Hematopoietic multipotent progenitor cell treated with erythropoietin and hydrocortisone succinate and interleukin-3 and kit ligand, for 4 days (in vitro differentiated cells): Measurements from ENCODE around the gene PRKN.

ENCODE experiments used
- DNase-seq: peaks from one replicate; pipeline ENCODE4 v3.0.0-alpha.2; 2015

Gene PRKN

DNA sequence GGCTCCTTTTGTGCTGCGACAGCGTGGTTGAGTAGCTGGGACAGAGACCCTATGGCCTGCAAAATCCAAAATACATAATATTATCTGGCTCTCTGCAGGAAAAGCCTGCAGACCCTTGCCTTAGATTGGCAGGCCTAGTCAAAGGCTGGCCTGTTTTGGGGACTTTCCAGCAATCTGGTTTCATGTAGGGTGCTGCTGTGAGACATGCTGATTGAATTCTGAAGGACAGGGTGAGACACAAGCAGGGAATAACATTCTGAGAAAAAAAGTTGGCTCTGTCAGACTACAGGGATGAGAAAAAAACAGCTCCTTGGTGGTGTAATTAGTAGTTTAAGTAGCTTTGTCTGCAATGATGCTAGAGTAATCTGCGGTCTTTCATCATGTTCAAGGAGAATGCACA, 1051.0 kb downstream of the PRKN start:
- DNase-seq, result no peak

DNA sequence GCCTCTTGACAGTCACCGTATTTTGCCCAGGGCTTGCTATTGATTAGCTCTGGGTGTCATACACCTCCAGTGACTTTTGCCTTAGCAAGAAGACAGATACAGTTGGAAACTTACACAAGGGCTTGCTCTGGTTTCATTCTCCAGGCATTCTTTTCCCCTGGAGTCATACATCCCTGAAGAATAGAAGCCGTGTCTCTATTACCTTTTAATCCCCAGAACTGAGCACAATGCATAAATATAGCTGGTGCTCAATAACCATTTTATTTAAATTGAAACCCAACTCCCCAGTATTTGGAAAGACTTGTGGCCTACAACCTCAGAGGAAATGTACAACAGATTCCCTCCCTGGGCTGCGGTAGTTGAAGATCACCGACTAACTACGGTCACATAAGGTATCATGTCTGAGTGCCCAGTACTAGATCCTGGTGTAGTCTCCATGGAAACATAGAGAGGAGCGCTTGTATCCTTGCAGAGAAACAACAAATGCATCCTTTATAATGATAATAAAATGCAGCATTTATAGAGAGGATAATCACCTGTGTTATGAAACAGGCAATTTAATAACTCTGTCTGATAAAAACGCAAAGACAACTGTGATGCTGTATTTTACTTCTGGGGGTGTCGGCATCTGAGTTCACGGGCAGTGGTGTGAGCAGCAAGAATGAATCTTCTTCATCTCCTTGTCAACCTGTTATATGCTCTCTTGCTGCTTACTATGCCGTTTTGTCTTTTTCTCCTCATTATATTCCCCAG, 1052.5 kb downstream of the PRKN start:
- no peak for DNase-seq

DNA sequence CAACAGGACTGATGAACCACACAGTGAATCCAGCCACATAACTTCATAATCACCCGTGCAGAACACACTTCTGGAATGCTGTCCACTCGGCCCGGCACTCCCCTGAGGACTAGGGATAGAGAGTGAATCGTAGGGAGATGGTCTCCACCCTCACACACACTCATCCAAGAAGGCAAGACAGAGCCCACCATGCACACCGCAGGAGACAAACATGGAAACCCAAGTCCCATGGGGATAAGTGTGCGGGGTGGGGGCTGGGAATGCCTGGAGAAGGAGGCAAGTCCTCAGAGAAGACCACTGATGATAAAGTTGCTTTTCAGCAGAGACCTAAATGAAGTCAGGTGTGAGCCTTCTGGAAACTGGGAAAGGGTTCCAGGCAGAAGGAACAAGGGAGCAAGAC, 1054.5 kb downstream of the PRKN start:
- no peak for DNase-seq

DNA sequence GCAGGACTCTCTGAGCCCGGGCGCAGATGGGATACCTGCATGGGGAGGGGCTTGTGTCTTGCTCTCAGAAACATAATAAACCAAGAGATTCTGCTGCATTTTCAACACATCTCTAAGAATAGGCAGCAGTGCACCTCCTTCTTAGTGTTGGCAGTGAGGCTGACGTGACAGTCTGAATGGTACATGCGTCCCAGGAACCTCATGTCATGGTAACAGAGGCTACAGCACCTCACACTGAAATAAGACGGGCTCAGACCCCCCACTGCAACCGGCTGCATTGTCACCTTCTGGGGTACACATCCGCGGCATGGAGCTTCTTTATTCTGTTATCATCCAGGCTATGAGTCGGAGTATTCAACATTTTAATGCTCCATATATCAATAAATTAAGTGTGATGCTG, 1056.4 kb downstream of the PRKN start:
- DNase-seq, result no peak

DNA sequence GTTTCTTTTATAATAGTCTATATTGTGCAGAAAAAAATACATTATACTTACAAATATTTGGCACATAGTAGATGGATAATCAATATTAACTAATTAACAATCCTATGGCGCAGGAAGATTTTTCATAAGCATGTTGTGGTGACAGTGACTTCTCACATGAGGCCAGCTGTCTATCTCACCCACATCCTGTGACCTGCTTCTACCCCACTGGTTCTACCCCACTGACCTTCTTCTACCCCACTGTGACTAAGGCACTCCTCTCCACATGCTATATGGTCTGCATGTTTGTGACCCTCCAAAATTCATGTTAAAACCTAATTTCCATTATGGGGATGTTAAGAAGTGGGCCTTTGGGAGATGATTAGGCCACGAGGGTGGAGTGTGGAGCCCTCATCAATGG, 1058.9 kb downstream of the PRKN start:
- no peak for DNase-seq

DNA sequence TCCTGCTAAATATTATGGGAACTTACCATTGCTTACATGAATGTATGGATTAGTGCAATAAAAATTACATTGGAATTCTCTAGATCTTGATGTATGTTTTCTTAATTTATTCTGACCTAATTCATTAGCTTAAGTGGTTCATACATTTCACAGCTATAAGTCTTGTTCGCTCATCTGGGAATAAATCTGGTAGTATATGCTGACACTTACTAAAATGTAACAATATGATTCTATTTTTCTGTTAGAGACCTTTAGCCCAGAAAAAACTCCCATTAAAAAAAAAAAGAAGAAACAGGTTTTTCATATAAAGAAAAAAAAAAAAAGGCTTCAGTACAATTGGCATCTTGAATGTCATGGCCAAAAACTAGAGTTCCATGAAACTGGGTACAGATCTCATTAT, 1059.6 kb downstream of the PRKN start:
- DNase-seq, result no peak

DNA sequence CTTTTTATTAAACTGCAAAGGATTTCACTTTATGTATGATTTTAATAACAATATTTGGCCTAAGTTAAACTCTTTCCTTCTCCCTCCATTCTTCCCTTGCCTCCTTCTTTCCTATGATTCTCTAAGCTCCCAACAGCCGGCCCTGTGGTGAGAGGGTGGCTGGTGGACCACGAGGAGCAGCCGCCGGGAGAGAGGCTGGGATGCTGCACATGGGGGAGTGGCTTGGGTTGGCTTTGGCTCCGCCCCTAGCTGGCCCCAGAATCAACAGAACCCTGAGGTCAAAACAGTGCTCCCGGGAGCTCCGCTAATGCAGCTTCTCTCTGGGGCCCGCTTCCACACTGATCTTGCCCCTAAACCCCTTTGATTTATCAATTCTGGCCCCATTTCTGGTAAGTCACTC, 1063.9 kb downstream of the PRKN start:
- DNase-seq, result no peak

DNA sequence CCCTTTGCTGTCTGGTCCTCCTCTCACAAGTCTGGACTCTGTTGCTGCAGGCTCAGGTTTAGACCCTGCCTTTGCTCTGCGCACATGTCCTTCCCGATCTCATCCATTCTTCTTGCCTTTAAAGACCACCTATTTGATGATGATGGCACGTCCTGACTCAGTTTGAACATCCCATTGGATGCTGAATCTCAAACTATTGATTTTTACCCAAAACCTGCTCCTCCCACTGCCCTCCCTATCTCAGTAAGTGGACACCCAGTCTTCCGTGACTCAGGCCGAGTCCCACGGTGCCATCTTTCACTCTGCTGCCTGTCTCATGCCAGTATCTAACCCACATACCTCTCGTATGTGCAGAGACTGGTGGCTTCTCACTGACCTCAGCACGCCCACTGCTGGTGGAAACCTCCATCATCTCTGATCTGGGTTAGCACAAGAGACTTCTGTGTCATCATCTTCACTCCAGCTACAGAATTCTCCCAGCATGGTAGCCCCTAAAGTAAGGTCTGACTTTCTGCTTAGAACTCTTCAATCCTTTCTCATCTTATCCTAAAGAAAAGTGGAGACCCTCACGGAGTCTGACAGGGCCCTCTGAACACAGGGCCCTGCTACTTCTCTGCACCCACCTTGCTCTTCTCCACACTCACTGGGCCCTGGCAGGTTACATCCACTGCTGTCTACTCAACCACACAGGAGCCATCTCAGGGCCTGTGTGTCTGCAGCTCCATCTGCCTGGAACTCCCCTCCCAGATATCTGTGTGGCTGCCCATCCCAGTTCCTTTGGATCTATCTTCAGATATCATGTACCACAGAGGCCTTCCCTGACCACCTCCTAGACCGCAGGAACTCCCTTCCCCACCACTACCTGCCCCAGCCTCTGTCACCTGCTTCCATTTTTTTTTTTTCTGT, 1066.6 kb downstream of the PRKN start:
- DNase-seq, result no peak

DNA sequence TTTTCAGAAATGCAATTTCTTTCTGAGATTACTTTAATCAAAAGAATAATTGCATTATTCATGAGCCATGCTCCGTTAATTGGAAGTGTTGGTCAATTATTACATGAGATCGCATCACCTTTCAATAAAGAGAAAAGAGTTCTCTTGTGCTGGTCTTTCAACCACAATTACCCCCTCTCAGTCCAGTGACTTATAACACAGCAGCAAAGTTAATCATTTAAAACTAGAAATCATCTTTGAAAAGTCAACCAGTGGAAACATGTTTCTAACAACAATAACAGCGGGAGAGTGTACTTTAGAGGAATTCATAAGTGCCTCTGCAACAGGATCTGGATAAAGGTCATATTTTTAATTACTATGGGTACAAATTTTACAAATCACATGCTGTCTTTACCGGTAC, 1069.4 kb downstream of the PRKN start:
- DNase-seq, result no peak

DNA sequence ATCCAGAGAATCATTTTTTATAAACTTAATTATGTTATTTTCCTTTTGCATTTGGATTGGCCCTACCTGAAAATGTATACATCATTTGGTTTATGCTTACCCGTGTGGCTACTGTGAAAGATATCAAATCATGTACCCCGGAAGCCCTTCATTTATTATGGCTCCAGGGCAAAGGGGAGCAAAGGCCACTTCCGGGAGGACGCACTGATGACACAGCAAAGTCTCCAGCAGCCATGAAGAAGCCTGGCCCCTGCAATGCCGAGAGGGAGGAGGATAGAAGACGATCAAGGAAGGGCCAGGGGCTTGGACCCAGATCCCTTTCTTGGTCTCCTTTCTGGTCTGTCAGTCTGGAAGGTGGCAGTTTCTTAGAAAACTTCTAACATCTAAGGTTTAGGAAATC, 1073.4 kb downstream of the PRKN start:
- no peak for DNase-seq

DNA sequence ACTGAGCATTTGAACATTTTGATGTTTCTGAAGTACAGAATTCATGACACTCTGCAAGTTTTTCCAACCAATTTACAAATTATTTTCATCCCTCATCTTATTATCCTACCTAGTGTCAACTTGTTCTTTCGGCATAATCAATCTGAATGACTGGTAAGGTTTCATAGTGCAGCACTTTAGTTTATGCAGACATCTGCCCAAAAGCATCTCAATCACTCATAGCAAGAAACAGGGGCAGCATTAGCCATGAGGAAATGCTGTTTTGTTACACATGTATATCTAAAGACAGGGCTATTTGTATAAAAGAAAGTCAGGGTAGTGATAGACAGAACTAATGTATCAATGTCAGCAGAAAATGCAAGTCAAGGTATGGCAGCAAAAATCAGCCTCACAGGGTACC, 1075.6 kb downstream of the PRKN start:
- DNase-seq, result no peak

DNA sequence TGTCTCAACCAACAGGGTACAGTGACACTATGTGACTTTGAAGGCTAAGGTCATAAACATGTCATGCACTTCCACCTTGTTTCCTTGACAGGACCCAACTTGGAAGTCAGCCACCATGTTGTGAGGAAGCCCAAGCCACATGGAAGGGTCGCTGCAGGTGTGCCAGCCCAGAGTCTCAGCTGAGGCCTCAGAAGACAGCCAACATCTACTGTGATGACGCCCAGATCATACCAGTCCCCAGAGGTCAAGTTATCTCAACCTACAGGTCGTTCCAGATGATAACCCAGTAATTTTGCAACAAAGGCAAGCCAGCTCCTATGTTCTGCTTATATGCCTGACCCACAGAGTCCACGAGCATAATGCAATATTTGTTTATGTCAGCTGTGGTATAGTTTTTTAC, 1077.7 kb downstream of the PRKN start:
- DNase-seq, result no peak

DNA sequence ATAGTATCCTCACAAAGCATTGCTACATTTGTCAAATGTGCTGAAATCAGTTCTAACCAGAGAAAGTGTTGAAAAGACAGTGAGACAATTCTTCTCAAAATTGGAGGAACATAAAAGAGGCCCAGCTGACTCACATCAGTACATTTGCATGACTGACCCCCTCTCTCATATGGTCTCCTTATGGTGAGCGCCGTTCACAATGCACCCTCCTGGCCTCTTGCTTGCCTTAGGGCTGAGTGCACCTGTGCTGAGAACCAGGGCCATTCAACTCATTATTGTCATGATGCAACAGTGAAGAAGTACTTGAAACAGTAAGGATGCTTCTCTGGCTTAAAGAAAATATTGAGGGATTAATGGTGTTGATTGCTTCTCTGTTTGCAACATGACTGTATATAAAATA, 1078.5 kb downstream of the PRKN start:
- DNase-seq, result no peak

DNA sequence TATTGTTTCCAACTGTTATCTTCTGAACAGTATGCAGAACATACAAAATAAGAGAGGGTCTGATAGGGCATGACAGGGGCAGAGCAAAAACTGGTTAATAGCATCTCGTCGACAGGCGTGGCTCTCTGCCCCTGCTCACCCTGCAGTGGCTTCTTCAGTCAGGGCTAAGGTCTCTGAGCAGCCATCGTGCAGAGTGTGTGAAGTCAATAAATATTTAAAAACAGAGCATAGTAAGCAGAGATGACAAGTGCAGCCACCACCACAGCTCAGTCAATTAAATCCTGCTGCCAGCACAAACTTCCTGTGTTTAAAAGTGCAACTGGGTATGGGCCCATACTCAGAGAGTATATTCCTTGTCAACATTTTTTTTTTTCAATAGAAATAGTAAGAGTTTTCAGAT, 1080.3 kb downstream of the PRKN start:
- DNase-seq, result no peak

DNA sequence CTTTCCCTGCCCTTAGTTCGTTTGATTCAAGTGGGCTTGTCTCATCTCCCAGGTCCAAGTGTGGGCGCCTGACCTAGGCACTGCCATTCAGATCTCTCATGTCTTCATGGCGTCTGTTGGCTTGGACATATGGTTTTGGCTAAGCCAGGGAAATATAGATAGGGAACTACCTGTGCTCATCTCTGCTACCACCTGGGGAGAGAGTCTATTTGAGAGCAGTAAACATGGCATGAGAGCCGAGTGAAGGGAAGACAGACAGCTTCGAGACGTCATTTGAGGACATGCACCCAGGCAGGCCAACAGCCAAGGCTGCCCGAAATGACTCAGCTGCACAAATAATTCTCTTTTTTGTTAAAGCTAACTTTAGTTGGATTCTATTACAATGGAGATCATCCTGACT, 1083.0 kb downstream of the PRKN start:
- no peak for DNase-seq

DNA sequence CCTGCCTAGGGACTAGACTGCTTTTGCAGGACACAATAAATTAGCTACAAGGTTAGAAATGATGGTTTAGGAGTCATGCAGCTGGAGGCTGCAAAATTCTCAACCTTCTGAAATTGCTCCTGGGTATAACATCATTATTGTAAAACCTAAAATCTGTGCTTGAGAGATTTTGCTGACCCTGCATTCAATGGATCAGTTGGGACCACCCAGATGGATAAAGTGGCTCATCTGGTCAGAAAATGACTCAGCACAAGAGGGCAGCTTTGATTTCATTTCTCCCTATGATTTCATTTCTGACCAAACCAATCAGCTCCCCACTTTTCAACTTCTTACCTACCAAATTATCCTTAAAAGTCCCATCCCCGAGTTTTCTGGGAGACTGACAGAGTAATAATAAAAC, 1086.4 kb downstream of the PRKN start:
- DNase-seq, result no peak

DNA sequence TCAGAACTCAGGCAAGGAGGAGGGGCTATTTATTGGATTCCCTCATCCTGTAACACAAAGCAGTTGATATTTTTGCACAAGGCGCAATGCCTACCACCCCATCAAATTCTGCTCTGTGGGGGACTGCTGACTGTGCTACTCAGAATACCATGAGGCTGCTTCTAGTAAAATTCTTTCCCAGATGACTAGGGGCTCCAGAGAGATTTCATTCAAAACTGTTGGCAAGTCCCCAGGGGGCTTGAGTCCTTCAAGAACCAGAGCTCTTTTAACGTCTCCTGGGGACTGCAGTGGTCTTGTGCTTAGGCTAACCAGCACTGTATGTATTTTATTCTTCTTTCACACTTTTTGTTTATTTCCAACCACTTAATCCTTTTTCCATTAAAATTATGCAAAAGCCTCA, 1087.8 kb downstream of the PRKN start:
- no peak for DNase-seq

DNA sequence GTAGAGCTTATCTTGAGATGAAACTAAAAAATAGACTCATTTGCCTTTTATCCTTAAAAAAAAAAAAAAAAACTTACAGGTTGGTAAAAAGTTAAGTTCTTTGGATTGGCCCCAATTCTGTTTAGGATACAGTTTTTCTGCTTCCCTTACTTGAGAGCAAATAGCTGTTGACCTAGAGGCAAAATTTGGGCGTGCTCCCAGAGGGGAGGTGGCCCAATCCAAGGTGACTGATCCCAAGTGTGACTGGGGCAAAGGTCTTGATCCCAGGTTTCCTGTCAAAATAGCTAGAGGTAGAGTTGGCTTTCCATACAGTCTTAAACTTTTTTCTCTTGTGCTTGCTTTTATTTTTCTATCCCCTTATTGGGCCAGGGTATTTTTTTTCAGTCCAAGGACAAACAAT, 1089.9 kb downstream of the PRKN start:
- no peak for DNase-seq

DNA sequence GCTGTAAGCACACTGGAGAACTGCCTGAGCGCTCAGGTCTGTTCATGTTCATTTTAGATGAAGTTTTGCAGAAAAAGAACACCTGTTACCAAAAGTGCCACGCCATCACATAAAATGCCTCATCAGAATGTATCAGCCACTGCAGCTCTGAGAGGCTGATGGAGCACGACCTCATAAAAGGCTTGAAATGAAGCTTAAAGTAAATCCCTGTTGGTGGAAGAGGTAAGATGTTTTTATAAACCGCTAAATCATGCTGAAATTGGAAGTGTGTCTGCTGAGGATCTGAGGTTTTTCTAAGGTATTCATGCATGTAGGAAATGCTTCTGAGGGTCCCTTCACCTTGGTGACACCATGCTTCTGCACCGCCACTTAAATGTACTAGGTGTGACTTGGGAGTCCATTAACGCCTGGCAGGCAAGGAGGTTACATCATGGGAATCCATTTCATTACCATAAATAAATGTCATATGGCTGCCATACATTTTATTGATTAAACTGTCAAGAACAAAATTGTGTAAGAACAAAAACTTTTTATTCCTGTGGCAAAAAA, 1090.6 kb downstream of the PRKN start:
- DNase-seq, result no peak

DNA sequence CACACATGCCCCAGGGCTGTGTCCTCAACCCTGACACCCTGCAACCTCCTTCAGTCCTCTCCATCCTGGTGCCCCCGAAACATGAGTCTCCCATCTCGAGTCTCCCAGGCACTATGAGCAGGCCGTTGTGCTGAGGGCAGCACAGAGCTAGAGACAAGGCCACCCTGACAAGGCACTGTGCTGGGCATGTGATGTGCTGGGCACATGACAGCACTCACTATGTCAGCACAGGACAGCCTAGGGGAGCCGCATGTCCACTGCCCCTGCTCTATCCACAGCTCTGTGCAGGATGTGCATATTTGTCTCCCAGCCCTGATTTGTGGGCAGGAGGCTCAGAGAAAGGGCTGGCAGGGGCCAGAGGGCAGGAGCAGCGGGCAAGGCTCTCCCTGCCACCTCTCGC, 1091.6 kb downstream of the PRKN start:
- no peak for DNase-seq

DNA sequence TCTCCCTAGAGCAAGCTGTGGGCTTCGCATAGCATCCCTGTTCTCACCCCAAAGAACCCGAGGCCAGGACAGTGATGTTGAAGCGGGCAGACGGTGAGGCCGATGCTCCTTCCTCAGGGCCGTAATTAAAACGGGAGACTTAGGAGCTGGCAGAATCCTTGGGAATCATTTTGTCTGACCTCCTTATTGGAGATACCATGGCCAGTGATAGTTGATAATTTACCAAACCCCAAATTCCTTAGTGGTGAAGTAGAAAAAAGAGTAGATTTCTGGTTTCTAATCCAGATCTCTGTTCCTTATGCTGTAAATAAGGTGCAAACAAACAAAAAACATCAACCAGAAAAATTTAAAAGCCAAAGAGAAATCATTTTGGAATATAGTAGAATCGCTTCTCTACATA, 1092.7 kb downstream of the PRKN start:
- no peak for DNase-seq

DNA sequence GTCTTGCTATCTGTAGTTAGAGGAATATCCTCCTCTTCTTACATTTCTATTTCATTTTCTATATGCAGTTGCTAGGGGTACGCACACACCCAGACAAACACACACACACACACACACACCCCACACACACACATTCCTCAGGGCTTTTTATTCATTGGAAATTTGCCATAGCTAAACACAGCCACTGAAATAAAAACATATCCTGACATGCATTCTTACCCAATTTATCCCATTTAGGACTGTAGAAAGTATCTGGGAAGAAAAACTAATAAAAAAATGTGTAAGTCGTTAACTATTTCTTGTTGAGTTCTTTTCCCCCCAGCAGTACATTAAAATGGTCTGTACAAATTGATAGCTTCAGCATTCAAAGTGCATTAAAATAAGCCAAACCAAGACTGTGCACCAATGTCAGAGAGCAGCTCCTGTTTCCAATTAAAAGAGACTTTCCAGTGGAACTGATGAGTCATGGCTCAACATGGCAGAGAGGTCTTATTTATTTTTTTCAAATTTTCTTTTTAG, 1095.8 kb downstream of the PRKN start:
- DNase-seq, result no peak

DNA sequence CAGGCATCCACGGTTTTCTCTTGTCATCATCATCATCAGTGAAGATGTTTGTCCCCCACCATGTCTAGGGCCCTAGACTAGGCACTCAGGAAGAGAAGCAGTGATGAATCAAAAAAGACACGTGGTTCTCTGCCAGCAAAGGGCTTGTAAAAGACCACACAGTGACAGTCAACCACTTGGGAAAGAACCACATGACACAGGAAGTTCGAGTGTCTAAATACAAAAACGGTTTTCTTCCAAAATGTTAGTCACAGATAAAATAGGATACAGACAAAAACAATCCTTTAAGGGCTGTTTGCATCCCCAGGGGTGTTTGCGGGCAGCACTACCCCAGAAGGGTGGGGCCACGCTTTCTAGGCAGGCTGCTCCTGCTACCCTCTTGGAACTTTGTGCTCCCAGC, 1096.9 kb downstream of the PRKN start:
- DNase-seq, result no peak

DNA sequence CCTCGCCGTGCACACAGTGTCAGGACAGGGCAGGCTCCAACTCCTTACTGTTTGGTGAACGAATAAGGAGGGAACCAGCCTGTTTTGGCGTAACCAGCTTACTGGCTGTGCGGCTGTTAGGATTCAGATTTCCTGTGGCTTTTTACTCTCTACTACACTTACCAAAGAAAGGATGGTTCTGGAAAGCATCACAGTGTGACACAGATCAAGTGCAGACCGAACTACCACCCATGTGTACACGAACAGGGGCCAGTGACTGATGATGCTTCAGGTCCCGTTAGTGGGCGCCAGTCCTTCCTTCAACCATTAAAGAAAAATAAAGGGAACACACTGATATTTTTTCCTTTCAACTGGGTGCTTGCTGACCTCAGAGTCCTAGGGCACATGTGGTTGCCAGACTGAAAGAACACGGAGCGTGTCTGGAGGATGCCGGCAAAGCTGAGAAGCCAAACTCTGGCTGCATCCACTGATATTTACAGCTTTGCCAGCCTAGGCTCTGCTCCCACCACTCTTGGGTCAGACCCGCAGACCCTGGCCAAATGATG, 1101.4 kb downstream of the PRKN start:
- DNase-seq, result no peak
